Esophagus muscularis mucosa (tissue), 3 donors: ENCODE results near the gene TMCO6.

Experiments used
- POLR2A ChIP-seq: fragments of 450-650 bp; IDR thresholded peaks from one replicate; pipeline ENCODE4 v1.6.1; 2017; ENCODE audit warnings: antibody characterized with exemption, moderate library complexity, mild to moderate bottlenecking, low read depth
- TF ChIP-seq, protein P1 (sequence below), 3 experiments: fragments of 200-600 bp in 2 of 3; fragments of 450-650 bp in 1 of 3; sonication (generic) in 2 of 3; IDR thresholded peaks; one replicate each; pipeline ENCODE4 v1.5.1; 2017 to 2019; ENCODE audit warnings: antibody characterized with exemption in 3 of 3, mild to moderate bottlenecking in 2 of 3, moderate library complexity in 1 of 3

DNA sequence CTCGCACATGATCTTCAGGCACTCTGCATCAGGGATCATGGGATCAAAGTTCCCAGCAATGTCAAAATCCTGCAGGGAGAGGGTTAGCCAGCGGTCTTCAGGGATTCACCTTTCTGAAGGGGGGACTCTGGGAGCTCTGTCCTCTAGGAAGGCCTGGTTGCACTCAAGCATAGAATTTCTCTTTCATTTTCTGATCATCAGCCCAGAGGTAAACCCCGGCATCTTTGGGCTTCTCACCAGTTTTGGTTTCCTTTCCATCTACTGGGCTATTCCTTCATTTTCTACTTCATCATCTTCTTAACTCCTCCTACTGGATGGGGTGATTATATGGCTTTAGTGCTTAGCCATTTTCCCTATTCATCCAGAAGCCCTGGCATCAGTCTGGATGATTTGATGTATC is 38.7 kb downstream of the TMCO6 start:
- TF ChIP-seq, protein P1, sequence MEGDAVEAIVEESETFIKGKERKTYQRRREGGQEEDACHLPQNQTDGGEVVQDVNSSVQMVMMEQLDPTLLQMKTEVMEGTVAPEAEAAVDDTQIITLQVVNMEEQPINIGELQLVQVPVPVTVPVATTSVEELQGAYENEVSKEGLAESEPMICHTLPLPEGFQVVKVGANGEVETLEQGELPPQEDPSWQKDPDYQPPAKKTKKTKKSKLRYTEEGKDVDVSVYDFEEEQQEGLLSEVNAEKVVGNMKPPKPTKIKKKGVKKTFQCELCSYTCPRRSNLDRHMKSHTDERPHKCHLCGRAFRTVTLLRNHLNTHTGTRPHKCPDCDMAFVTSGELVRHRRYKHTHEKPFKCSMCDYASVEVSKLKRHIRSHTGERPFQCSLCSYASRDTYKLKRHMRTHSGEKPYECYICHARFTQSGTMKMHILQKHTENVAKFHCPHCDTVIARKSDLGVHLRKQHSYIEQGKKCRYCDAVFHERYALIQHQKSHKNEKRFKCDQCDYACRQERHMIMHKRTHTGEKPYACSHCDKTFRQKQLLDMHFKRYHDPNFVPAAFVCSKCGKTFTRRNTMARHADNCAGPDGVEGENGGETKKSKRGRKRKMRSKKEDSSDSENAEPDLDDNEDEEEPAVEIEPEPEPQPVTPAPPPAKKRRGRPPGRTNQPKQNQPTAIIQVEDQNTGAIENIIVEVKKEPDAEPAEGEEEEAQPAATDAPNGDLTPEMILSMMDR (IDR thresholded peaks at IDR 0.05) = no peak
- TF ChIP-seq POLR2A = no peak
